Skeletal muscle tissue (tissue), 4 donors: ENCODE data around the gene LAMA2. TPM values are rescaled to one million over a fixed set of nuclear protein-coding genes. Genes with fewer than 3 reads are reported as not detected.
A peak's percentile ranks its signal among the peaks of the same experiment; 100 is the strongest.

ENCODE experiments used
- H3K27ac ChIP-seq: one replicate; pipeline ENCODE4 v1.7.0; 2013; ENCODE audit warnings: mild to moderate bottlenecking, low read depth, low read length, inconsistent platforms
- H3K27me3 ChIP-seq, 3 donors: one replicate each; pipeline ENCODE4 v1.7.0; 2013; ENCODE audit warnings: low read length in 3 of 3; ENCODE audit not compliant: control insufficient read depth in 3 of 3, insufficient read depth in 3 of 3
- H3K36me3 ChIP-seq, 3 donors: one replicate each; pipeline ENCODE4 v1.7.0; 2013; ENCODE audit warnings: low read length in 3 of 3; ENCODE audit not compliant: control insufficient read depth in 3 of 3, insufficient read depth in 3 of 3
- H3K4me1 ChIP-seq, 3 donors: one replicate each; pipeline ENCODE4 v1.7.0; 2013; ENCODE audit warnings: low read length in 3 of 3, mild to moderate bottlenecking in 3 of 3; ENCODE audit not compliant: control insufficient read depth in 3 of 3, insufficient read depth in 3 of 3
- H3K4me3 ChIP-seq, 3 donors: one replicate each; pipeline ENCODE4 v1.7.0; 2013; ENCODE audit warnings: low read length in 3 of 3
- H3K9ac ChIP-seq, 3 donors: one replicate each; pipeline ENCODE4 v1.7.0; 2013; ENCODE audit warnings: low read length in 3 of 3, mild to moderate bottlenecking in 3 of 3, moderate library complexity in 2 of 3, low read depth in 1 of 3
- H3K9me3 ChIP-seq, 3 donors: one replicate each; pipeline ENCODE4 v1.7.0; 2013; ENCODE audit warnings: low read length in 3 of 3; ENCODE audit not compliant: control insufficient read depth in 3 of 3
- total RNA-seq: library from RNA; depleted of rRNA; stranded (reverse); fragments of >200 nt; gene quantifications from one replicate; pipeline ENCODE4 v1.2.3, GENCODE V29; 2014
- donor health status: Osteomylitis.

Gene LAMA2
- total RNA-seq, 1 donor from 2014 or later, result 187 TPM

DNA sequence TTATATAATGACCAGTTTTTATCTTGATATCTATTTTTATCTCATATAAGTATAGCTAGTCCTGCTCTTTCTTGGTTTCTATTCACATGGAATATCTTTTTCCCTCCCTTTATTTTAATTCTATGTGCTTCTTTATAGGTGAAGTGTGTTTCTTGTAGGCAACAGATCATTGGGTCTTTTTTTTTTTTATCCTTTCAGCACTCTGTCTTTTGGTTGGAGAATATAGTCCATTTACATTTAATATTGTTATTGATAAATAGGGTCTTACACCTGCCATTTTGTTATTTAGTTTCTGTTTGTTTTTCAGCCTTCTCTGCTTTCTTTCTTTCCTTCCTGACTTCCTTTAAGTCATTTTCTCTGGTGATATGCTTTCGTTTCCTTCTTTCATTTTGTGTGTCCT lies 22.2 kb upstream of the LAMA2 start:
- Histone ChIP-seq H3K9me3 (no peaks in the 10 kb centered on the region), H3K36me3 (no peaks in the 10 kb centered on the region), H3K9ac (no peak overlapping the region), H3K4me1 (no peaks in the 10 kb centered on the region), H3K27ac (no peak overlapping the region), H3K27me3 (no peaks in the 10 kb centered on the region), H3K4me3 (no peak overlapping the region)

DNA sequence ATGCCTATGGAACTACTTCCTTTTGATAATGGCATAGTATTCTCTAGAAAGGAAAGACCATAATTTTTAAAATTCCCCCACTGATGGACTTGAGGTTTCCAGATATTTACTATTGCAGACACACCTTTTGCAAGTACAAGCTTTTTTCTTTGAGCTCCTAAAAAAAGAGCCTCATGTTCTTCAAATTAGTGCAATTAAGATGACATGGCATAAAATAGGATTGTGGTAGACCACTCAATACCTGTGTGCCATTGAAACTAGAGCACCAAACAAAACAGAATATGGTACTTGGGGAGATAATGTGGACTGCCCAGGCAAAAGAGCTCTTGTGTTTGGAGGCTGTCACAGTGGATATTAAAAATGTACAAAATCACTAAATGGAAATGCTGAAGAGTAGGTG lies 19.0 kb upstream of the LAMA2 start:
- Histone ChIP-seq H3K36me3 (no peaks in the 10 kb centered on the region), H3K4me3 (no peak overlapping the region), H3K27me3 (no peaks in the 10 kb centered on the region), H3K27ac (no peak overlapping the region), H3K9ac (no peak overlapping the region), H3K9me3 (no peaks in the 10 kb centered on the region), H3K4me1 (no peaks in the 10 kb centered on the region)

GRCh38 chr6:128870746-128871145 lies 12.2 kb upstream of the LAMA2 start:
- Histone ChIP-seq H3K9me3 (no peaks in the 10 kb centered on the region), H3K27ac (no peak overlapping the region), H3K36me3 (no peaks in the 10 kb centered on the region), H3K27me3 (no peaks in the 10 kb centered on the region), H3K4me1 (no peaks in the 10 kb centered on the region), H3K4me3 (no peak overlapping the region), H3K9ac (no peak overlapping the region)

- Histone ChIP-seq H3K4me3 (no peak overlapping the region), H3K27ac (no peak overlapping the region), H3K4me1 (no peaks in the 10 kb centered on the region)
These were observed 8.1 kb upstream of the LAMA2 start for GRCh38 chr6:128874863-128875262.

DNA sequence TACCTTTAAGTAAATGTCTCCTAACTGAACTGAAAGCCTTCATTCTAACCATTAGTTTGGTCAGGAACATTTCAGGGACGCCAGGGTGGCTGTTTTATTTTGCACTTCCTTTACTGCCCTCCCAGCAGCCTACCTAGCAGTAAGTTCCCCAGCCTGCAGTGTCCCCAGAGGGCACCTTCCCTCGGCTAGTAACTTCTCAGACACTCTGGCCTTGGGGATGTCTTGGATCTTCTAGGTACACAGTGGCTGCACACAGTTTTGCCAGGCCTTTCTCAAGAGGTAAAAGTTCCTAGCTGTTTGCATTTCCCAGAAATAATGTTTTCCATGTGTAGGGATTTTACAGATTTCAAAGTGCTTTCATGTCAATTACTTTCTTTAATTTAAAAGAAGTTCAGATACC lies 378 bp upstream of the LAMA2 start:
- peak overlapping the region; percentile 92 to 94 (median 94) for H3K4me3 ChIP-seq
- no peaks in the 10 kb centered on the region for H3K36me3 ChIP-seq
- H3K4me1 ChIP-seq, result peaks cover 0 to 10% (median 6%) of the 10 kb centered on the region in 3 donors
- H3K27ac ChIP-seq, result peak overlapping the region; percentile 71
- peak overlapping the region; percentile 55 to 91 (median 81) for H3K9ac ChIP-seq
- H3K9me3 ChIP-seq, result no peaks in the 10 kb centered on the region
- no peaks in the 10 kb centered on the region for H3K27me3 ChIP-seq

More at GRCh38 chr6:128874863-128875262, 8.1 kb upstream of the LAMA2 start:
- no peak overlapping the region for H3K9ac ChIP-seq
- H3K36me3 ChIP-seq, result no peaks in the 10 kb centered on the region
- no peaks in the 10 kb centered on the region for H3K27me3 ChIP-seq
- H3K9me3 ChIP-seq, result no peaks in the 10 kb centered on the region

- Histone ChIP-seq H3K9ac (peak overlapping the region; percentile 61 to 81 (median 65)), H3K27me3 (no peaks in the 10 kb centered on the region), H3K4me3 (peak overlapping the region; percentile 46 to 94 (median 92)), H3K27ac (no peak overlapping the region), H3K9me3 (no peaks in the 10 kb centered on the region), H3K4me1 (peaks cover 0 to 10% (median 6%) of the 10 kb centered on the region in 3 donors), H3K36me3 (no peaks in the 10 kb centered on the region)
These were observed 968 bp downstream of the LAMA2 start for GRCh38 chr6:128883906-128884305.

DNA sequence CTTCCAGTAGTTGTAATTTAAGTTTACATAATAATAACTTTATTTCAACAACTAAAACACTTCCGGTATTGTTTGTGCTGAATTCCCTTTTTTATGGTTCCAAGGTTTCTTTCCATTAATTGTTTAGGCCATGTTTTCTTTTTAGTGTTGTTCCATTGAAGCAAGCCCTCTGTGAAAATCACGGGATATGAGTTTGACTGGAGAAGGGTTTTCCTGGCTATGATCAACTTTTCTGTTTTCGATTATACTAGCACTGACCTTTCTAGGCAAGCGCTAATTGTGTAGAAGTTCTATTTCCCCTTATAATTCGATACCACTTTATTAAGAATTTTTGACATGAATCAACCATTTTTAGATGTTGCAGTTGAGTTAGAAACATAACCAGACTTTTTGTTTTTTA lies 2.4 kb downstream of the LAMA2 start:
- peaks cover 0 to 10% (median 6%) of the 10 kb centered on the region in 3 donors for H3K4me1 ChIP-seq
- no peak overlapping the region for H3K27ac ChIP-seq
- no peaks in the 10 kb centered on the region for H3K9me3 ChIP-seq
- peak overlapping the region; percentile 11 to 94 (median 30) for H3K4me3 ChIP-seq
- peak overlapping the region in 2 of 3 donors; percentile 5 to 47 for H3K9ac ChIP-seq
- H3K27me3 ChIP-seq, result no peaks in the 10 kb centered on the region
- no peaks in the 10 kb centered on the region for H3K36me3 ChIP-seq

- peak overlapping the region in 1 of 3 donors; percentile 38 for H3K4me3 ChIP-seq
- no peaks in the 10 kb centered on the region for H3K27me3 ChIP-seq
- no peak overlapping the region for H3K9ac ChIP-seq
- H3K36me3 ChIP-seq, result no peaks in the 10 kb centered on the region
- H3K4me1 ChIP-seq, result peaks cover 0 to 10% (median 6%) of the 10 kb centered on the region in 3 donors
- H3K27ac ChIP-seq, result no peak overlapping the region
- no peaks in the 10 kb centered on the region for H3K9me3 ChIP-seq
These were observed 3.8 kb downstream of the LAMA2 start for GRCh38 chr6:128886706-128887105.

DNA sequence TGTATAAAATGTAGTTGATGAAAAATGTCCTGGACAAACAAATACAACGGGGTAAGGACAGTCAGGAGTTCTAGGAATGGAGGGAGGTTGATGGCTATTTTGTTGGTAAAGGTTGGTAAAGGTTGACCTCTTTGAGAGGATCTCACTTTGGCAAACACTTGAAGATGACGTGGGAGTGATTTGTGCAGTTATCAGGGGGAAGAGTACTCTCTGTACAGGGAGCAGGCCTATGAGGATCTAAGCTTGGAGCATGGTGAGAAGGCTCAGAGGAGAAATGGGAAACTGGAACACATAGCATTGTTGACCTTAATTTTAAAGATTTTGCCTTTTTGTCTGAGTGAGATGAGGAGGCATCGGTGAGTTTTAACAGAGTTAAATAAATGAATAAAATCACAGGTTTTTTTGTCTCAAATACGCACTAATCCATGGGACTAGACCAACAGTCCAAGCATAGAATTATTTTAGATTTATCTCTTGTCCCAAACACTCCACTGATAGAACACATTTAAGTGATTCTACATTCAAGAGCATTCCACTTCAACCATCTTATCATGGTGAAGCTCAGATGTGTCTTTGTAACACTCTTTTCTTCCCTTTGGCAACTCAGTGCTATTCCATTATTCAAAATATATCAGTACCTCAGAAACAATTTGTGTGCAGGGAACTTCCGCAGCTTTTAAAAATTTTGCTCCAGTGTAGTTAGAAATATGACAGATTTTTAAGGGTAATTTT lies 5.7 kb downstream of the LAMA2 start:
- Histone ChIP-seq H3K27me3 (no peaks in the 10 kb centered on the region), H3K9ac (no peak overlapping the region), H3K27ac (no peak overlapping the region), H3K4me3 (no peak overlapping the region), H3K4me1 (no peaks in the 10 kb centered on the region), H3K9me3 (no peaks in the 10 kb centered on the region), H3K36me3 (no peaks in the 10 kb centered on the region)

DNA sequence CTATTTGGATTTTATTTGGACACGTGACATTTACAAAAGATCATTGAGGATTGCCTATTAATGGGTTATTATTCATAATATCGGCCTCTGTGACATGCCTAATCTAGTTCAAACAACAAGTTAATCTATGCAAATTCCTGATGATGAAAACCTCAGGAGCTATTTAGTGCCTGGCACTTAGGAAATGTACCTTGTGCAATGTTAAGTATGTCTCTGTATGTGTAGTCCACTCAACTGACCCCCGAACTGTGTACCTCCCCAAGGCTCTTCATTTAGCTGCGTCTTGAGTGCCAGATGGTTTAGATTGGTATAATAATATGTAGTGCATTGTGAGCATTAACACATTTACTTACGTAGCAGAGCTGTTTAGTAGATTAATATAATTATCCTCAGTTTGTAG lies 6.9 kb downstream of the LAMA2 start:
- H3K9ac ChIP-seq, result no peak overlapping the region
- H3K27ac ChIP-seq, result no peak overlapping the region
- no peaks in the 10 kb centered on the region for H3K9me3 ChIP-seq
- H3K4me3 ChIP-seq, result no peak overlapping the region
- H3K27me3 ChIP-seq, result no peaks in the 10 kb centered on the region
- no peaks in the 10 kb centered on the region for H3K36me3 ChIP-seq
- H3K4me1 ChIP-seq, result no peaks in the 10 kb centered on the region
